ENCODE results near the gene PREX1.

- TF ChIP-seq, protein P1, sequence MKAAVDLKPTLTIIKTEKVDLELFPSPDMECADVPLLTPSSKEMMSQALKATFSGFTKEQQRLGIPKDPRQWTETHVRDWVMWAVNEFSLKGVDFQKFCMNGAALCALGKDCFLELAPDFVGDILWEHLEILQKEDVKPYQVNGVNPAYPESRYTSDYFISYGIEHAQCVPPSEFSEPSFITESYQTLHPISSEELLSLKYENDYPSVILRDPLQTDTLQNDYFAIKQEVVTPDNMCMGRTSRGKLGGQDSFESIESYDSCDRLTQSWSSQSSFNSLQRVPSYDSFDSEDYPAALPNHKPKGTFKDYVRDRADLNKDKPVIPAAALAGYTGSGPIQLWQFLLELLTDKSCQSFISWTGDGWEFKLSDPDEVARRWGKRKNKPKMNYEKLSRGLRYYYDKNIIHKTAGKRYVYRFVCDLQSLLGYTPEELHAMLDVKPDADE (IDR thresholded peaks at IDR 0.05), result no peak
- TF ChIP-seq CTCF (conservative IDR thresholded peaks at IDR 0.05; ENCODE audit: low read depth in 2 of 2) (no peak), CREB1 (CRISPR knock-in tag; IDR thresholded peaks at IDR 0.05; ENCODE audit: low read depth) (no peak), POLR2AphosphoS5 (IDR thresholded peaks at IDR 0.05; ENCODE audit: low read depth) (no peak), EZH2 (IDR thresholded peaks at IDR 0.05; ENCODE audit: low read depth, unreplicated experiment) (no peak), REST (IDR thresholded peaks at IDR 0.05; ENCODE audit: unreplicated experiment) (no peak), EZH2phosphoT487 (IDR thresholded peaks at IDR 0.05; ENCODE audit: unreplicated experiment) (no peak), NANOG (IDR thresholded peaks at IDR 0.05; ENCODE audit: borderline replicate concordance) (no peak), ZNF462 (CRISPR knock-in tag; IDR thresholded peaks at IDR 0.05) (no peak), STAT1 (IDR thresholded peaks at IDR 0.05; ENCODE audit: unreplicated experiment) (no peak), JUNB (IDR thresholded peaks at IDR 0.05; ENCODE audit: unreplicated experiment) (no peak), ZNF114 (CRISPR knock-in tag; IDR thresholded peaks at IDR 0.05) (no peak)
Observed at GRCh38 chr20:48620154-48620506, 207.7 kb downstream of the PREX1 start.
